Measurements from ENCODE around the gene AFF4. TPM values are rescaled to one million over a fixed set of nuclear protein-coding genes. Genes with fewer than 3 reads are reported as not detected.

Gene AFF4
- total RNA-seq, 4 donors from 2014 or later = 47.6 to 109 (median 72.6) TPM

GRCh38 chr5:132943362-132944022, 19.9 kb downstream of the AFF4 start:
- no peaks in the 10 kb centered on the region for H3K36me3 ChIP-seq
- TF ChIP-seq, protein P1, sequence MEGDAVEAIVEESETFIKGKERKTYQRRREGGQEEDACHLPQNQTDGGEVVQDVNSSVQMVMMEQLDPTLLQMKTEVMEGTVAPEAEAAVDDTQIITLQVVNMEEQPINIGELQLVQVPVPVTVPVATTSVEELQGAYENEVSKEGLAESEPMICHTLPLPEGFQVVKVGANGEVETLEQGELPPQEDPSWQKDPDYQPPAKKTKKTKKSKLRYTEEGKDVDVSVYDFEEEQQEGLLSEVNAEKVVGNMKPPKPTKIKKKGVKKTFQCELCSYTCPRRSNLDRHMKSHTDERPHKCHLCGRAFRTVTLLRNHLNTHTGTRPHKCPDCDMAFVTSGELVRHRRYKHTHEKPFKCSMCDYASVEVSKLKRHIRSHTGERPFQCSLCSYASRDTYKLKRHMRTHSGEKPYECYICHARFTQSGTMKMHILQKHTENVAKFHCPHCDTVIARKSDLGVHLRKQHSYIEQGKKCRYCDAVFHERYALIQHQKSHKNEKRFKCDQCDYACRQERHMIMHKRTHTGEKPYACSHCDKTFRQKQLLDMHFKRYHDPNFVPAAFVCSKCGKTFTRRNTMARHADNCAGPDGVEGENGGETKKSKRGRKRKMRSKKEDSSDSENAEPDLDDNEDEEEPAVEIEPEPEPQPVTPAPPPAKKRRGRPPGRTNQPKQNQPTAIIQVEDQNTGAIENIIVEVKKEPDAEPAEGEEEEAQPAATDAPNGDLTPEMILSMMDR (IDR thresholded peaks at IDR 0.05) = no peak
- TF ChIP-seq POLR2A (IDR thresholded peaks at IDR 0.05) = no peak
- no peak overlapping the region for H3K27ac ChIP-seq
- DNase-seq = no peak
- H3K27me3 ChIP-seq = no peaks in the 10 kb centered on the region
- H3K4me3 ChIP-seq = no peak overlapping the region
- no peaks in the 10 kb centered on the region for H3K4me1 ChIP-seq
- no peaks in the 10 kb centered on the region for H3K9me3 ChIP-seq

DNA sequence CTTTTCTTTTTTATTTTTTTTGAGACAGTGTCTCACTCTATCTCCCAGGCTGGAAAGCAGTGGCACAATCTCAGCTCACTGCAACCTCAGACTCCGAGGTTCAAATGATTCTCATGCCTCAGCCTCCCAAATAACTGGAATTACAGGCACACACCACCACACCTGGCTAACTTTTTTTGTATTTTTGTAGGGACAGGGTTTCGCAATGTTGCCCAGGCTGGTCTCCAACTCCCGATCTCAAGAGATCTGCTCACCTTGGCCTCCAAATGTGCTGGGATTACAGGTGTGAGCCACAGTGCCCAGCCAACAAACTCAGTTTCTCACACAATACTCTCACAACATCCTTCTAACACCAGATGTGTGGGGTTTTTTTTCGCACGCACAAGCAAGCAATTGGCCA, 22.1 kb downstream of the AFF4 start:
- Histone ChIP-seq H3K27me3 (no peaks in the 10 kb centered on the region), H3K36me3 (peaks cover 0 to 9% (median 0%) of the 10 kb centered on the region in 3 donors), H3K4me3 (no peak overlapping the region), H3K4me1 (no peaks in the 10 kb centered on the region), H3K9me3 (no peaks in the 10 kb centered on the region), H3K27ac (no peak overlapping the region)
- no peak for TF ChIP-seq POLR2A (IDR thresholded peaks at IDR 0.05)
- TF ChIP-seq, protein P1 (IDR thresholded peaks at IDR 0.05) = no peak
- no peak for DNase-seq

DNA sequence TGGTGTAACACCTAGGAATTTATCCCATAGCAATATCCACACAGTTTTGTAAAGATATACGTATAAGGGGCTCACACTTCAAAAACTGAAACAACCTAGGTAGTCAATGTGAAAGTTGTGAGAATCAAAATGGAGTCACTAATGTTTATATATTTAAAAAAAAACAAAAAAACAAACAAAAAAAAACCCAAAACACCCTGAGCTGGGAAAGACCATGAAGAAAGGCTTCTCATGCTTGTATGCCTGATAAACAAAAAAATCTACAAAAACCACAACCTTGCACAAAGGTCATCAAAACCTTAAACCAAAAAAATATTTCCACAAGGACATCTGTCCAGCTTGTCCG, 35.4 kb downstream of the AFF4 start:
- TF ChIP-seq, protein P1 (IDR thresholded peaks at IDR 0.05) = no peak
- no peak for TF ChIP-seq POLR2A (IDR thresholded peaks at IDR 0.05)
- Histone ChIP-seq H3K36me3 (peaks cover 0 to 64% (median 0%) of the 10 kb centered on the region in 3 donors), H3K4me1 (peaks cover 0 to 10% (median 0%) of the 10 kb centered on the region in 4 donors)

DNA sequence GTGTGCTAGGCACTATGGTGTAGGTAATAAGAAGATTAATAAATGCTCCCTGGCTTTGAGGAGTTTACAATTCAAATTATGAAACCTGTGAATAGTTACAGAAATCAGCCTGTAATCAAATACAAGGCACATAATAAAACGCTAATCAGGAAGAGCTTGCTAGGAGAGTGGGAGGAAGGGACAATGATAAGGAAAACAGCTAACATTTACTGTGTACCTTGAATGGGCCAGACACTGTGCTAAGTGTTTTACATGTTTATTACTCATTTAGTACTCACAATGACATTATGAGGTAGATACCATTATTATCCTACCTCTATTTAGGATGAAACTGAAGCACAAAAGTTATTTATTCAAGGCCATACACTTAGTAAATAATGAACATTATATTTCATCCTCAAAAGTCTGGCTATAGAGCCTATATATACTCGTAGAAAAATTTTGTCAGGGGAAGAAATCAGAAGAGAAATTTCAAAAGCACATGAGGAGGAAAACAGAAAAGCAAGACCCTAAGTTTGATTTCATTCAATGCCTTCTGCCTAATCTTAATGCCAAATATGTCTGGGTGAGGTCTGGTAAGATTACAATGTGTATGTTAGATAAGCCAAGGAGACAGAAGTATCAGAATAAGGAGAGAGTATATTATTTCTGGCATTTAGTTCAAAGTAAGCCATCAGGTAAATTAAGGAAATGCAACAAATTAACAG, 35.9 kb downstream of the AFF4 start:
- Histone ChIP-seq H3K36me3 (peaks cover 0 to 63% (median 0%) of the 10 kb centered on the region in 3 donors), H3K4me3 (no peak overlapping the region), H3K4me1 (peaks cover 0 to 10% (median 0%) of the 10 kb centered on the region in 4 donors), H3K27ac (no peak overlapping the region), H3K9me3 (no peaks in the 10 kb centered on the region), H3K27me3 (no peaks in the 10 kb centered on the region)
- no peak for TF ChIP-seq POLR2A (IDR thresholded peaks at IDR 0.05)
- TF ChIP-seq, protein P1 (IDR thresholded peaks at IDR 0.05) = no peak
- DNase-seq = no peak

More for the DNA sequence above, 35.4 kb downstream of the AFF4 start:
- Histone ChIP-seq H3K27ac (no peak overlapping the region), H3K9me3 (no peaks in the 10 kb centered on the region), H3K4me3 (no peak overlapping the region), H3K27me3 (no peaks in the 10 kb centered on the region)
- no peak for DNase-seq

GRCh38 chr5:132926437-132926836, 37.0 kb downstream of the AFF4 start:
- DNase-seq = no peak
- H3K36me3 ChIP-seq = peaks cover 0 to 64% (median 0%) of the 10 kb centered on the region in 3 donors
- TF ChIP-seq, protein P1 (IDR thresholded peaks at IDR 0.05) = no peak
- TF ChIP-seq POLR2A (IDR thresholded peaks at IDR 0.05) = no peak
- no peaks in the 10 kb centered on the region for H3K27me3 ChIP-seq
- no peaks in the 10 kb centered on the region for H3K9me3 ChIP-seq
- peaks cover 0 to 10% (median 0%) of the 10 kb centered on the region in 4 donors for H3K4me1 ChIP-seq
- H3K27ac ChIP-seq = no peak overlapping the region
- no peak overlapping the region for H3K4me3 ChIP-seq

All from Peyer's patch (tissue), 4 donors.